K562 (cell line): ENCODE results near the gene CEP95. TPM values are rescaled to one million over a fixed set of nuclear protein-coding genes. Genes with fewer than 3 reads are reported as not detected.

Experiments used
- ATAC-seq: fragments of 200-7000 bp; cut with Tn5 transposase; 3 replicates; pipeline ENCODE4 v1.9.1; 2020; ENCODE audit warnings: moderate library complexity
- BruUV-seq: library from RNA; stranded (reverse); fragments of 400-500 nt; replicated peaks from 2 replicates; lab custom pipeline; 2021; lab: Mats Ljungman, UMichigan
- CTCF ChIA-PET: fragments of 300-600 bp; formaldehyde crosslinking; extraction: SDS; loops from one replicate; lab custom pipeline; 2021; ENCODE audit warnings: low intra/inter-chr PET ratio; lab: Yijun Ruan, JAX
- POLR2A ChIA-PET: fragments of 300-600, 350-650 bp; sonication (Branson Sonifier 250); formaldehyde crosslinking; extraction: SDS; loops from one replicate; lab custom pipeline; 2021; ENCODE audit warnings: antibody characterized with exemption, inconsistent platforms; lab: Yijun Ruan, JAX
- DNase-seq, 4 experiments: peaks; one replicate each; pipeline versions ENCODE4 v3.0.0 to v3.0.0-alpha.2; 2011 to 2018; ENCODE audit warnings: low spot score in 3 of 4, mixed read lengths in 3 of 4; ENCODE audit errors: extremely low read depth in 1 of 4
- FAIRE-seq: peaks from 2 replicates; lab custom pipeline; 2011; peaks lifted over from hg19 to GRCh38; lab: Jason Lieb, UNC
- H2AFZ ChIP-seq: 2 replicates; pipeline ENCODE4 v1.6.0; 2011; ENCODE audit warnings: low read depth, low read length, control low read depth, inconsistent platforms
- H3K27ac ChIP-seq: fragments of 200-600 bp; 3 replicates; pipeline ENCODE4 v1.8.0; 2011; ENCODE audit warnings: low read depth, mild to moderate bottlenecking, control low read depth, inconsistent platforms, low read length, moderate library complexity, mixed read lengths; ENCODE audit errors: extremely low read depth
- H3K27me3 ChIP-seq, 2 experiments: fragments of 300-600 bp in 1 of 2; 2 replicates in 1 of 2; 3 replicates in 1 of 2; pipeline versions ENCODE4 v1.6.0 to v1.8.0; 2011; ENCODE audit warnings: inconsistent platforms in 2 of 2, low read length in 2 of 2, mild to moderate bottlenecking in 1 of 2, mixed read lengths in 1 of 2, moderate library complexity in 1 of 2; ENCODE audit not compliant: control insufficient read depth in 2 of 2, insufficient read depth in 2 of 2
- H3K36me3 ChIP-seq: fragments of 300-600 bp; 3 replicates; pipeline ENCODE4 v1.8.0; 2011; ENCODE audit warnings: mild to moderate bottlenecking, low read length, inconsistent platforms; ENCODE audit not compliant: control insufficient read depth, insufficient read depth
- H3K4me1 ChIP-seq, 2 experiments: fragments of 200-600 bp in 1 of 2; replicated peaks in 1 of 2; 2 replicates in 1 of 2; 3 replicates in 1 of 2; pipeline versions ENCODE4 v1.5.1 to v1.8.0; 2011; ENCODE audit warnings: inconsistent platforms in 2 of 2, low read length in 2 of 2, mild to moderate bottlenecking in 1 of 2, mixed read lengths in 1 of 2, moderate library complexity in 1 of 2; ENCODE audit not compliant: control insufficient read depth in 2 of 2, insufficient read depth in 2 of 2
- H3K4me2 ChIP-seq: 2 replicates; pipeline ENCODE4 v1.6.1; 2011; ENCODE audit warnings: low read length, control low read depth, inconsistent platforms, mixed read lengths; ENCODE audit not compliant: insufficient read depth
- H3K4me3 ChIP-seq: fragments of 200-600 bp; sonication (generic), shearing (Covaris generic); 2 replicates; pipeline ENCODE4 v1.5.1; 2016; ENCODE audit warnings: control low read depth, inconsistent platforms
- H3K79me2 ChIP-seq: fragments of 200-600 bp; 3 replicates; pipeline ENCODE4 v1.8.0; 2011; ENCODE audit warnings: low read length, inconsistent platforms; ENCODE audit not compliant: control insufficient read depth, insufficient read depth
- H3K9ac ChIP-seq, 2 experiments: 2 replicates each; pipeline versions ENCODE4 v1.6.0 to v1.6.1; 2011; ENCODE audit warnings: low read depth in 2 of 2, low read length in 2 of 2, control low read depth in 1 of 2, inconsistent platforms in 1 of 2, mild to moderate bottlenecking in 1 of 2, mixed read lengths in 1 of 2; ENCODE audit not compliant: insufficient read depth in 1 of 2
- H3K9me1 ChIP-seq: one replicate; pipeline ENCODE4 v1.6.0; 2011; ENCODE audit warnings: inconsistent platforms, mild to moderate bottlenecking, low read length, moderate library complexity; ENCODE audit not compliant: control insufficient read depth, insufficient read depth
- H3K9me3 ChIP-seq: replicated peaks from 2 replicates; pipeline ENCODE4 v1.5.1; 2011; ENCODE audit warnings: low read depth, low read length, inconsistent platforms; ENCODE audit not compliant: control insufficient read depth, insufficient read depth
- H4K20me1 ChIP-seq: replicated peaks from 2 replicates; pipeline ENCODE4 v1.6.1; 2011; ENCODE audit warnings: low read length, inconsistent platforms, mixed read lengths; ENCODE audit not compliant: control insufficient read depth, insufficient read depth
- CBFA2T3 ChIP-seq: fragments of 450-650 bp; IDR thresholded peaks from 2 replicates; pipeline ENCODE4 v1.6.1; 2017
- EZH2 ChIP-seq: IDR thresholded peaks from 2 replicates; pipeline ENCODE4 v1.6.1; 2012; ENCODE audit warnings: low read depth, mild to moderate bottlenecking, inconsistent platforms, low read length, borderline replicate concordance
- POLR2AphosphoS5 ChIP-seq: IDR thresholded peaks from 2 replicates; pipeline ENCODE4 v1.6.1; 2011; ENCODE audit warnings: mild to moderate bottlenecking, low read depth, low read length, moderate library complexity; ENCODE audit not compliant: control insufficient read depth, insufficient read depth
- SMARCA4 ChIP-seq: fragments of 450-650 bp; IDR thresholded peaks from 2 replicates; pipeline ENCODE4 v1.6.1; 2016
- ZNF639 ChIP-seq, 2 experiments: fragments of 200-800 bp in 1 of 2; sonication (Bioruptor generic) in 1 of 2; sonication (generic) in 1 of 2; formaldehyde crosslinking in 1 of 2; IDR thresholded peaks in 1 of 2; conservative IDR thresholded peaks in 1 of 2; 2 replicates each; pipeline versions ENCODE4 v1.5.0 to v1.6.1; 2016 to 2020; ENCODE audit warnings: missing compliant biosample characterization in 1 of 2, missing genetic modification characterization in 1 of 2, missing genetic modification reagents in 1 of 2
- WGBS: fragments of 100-300 bp; shearing (Covaris generic); methylation state at CpG from one replicate; pipeline ENCODE4 v1.1.6; 2016; ENCODE audit warnings: low coverage, mixed read lengths; ENCODE audit not compliant: insufficient coverage; ENCODE audit errors: missing lambda C conversion rate; 5-methylcytosine and 5-hydroxymethylcytosine counted together
- in situ Hi-C: fragments of 300-500 bp; cut with MboI; formaldehyde crosslinking; loops from 4 replicates; pipeline ENCODE4 v1.15.0; 2018; ENCODE audit warnings: inconsistent platforms, mixed read lengths
- intact Hi-C: fragments of 100-400 bp; cut with micrococcal nuclease; formaldehyde crosslinking; loops from 2 replicates; pipeline ENCODE4 v1.14.2; 2022
- polyA plus RNA-seq, 8 experiments: library from polyadenylated mRNA; depleted of rRNA in 4 of 8; stranded (reverse) in 5 of 8; unstranded in 3 of 8; fragments of >200 nt; fragmentation: Nextera tagmentation in 2 of 8; fragmentation: Illumina TruSeq in 1 of 8; extraction: Ambion mirVana in 2 of 8; extraction: Trizol in 1 of 8; gene quantifications; 2 replicates each; pipeline versions ENCODE4 v1.2.1 to v1.2.3, GENCODE V29; 2011 to 2014; ENCODE audit warnings: inconsistent platforms in 1 of 8, missing spikeins in 1 of 8
- total RNA-seq, 7 experiments: library from RNA; depleted of rRNA in 6 of 7; stranded (reverse); fragments of >200 nt in 6 of 7; fragmentation: Illumina TruSeq in 2 of 7; extraction: Trizol in 2 of 7; gene quantifications; 2 replicates each; pipeline versions ENCODE4 v1.2.1 to v1.2.3, GENCODE V29; 2011 to 2021; ENCODE audit warnings: low replicate concordance in 1 of 7
- TF ChIP-seq, protein P1 (sequence below): fragments of 200-600 bp; sonication (generic); IDR thresholded peaks from one replicate; pipeline ENCODE4 v1.6.1; 2012; ENCODE audit warnings: mild to moderate bottlenecking, low read depth, low read length, inconsistent platforms

Gene CEP95
- total and polyA plus RNA-seq, 9 of the 15 experiments (the other 6 are each of a cell fraction or from before 2014, with no cell fraction given) = 26.7 to 80.7 (median 56.9) TPM

DNA sequence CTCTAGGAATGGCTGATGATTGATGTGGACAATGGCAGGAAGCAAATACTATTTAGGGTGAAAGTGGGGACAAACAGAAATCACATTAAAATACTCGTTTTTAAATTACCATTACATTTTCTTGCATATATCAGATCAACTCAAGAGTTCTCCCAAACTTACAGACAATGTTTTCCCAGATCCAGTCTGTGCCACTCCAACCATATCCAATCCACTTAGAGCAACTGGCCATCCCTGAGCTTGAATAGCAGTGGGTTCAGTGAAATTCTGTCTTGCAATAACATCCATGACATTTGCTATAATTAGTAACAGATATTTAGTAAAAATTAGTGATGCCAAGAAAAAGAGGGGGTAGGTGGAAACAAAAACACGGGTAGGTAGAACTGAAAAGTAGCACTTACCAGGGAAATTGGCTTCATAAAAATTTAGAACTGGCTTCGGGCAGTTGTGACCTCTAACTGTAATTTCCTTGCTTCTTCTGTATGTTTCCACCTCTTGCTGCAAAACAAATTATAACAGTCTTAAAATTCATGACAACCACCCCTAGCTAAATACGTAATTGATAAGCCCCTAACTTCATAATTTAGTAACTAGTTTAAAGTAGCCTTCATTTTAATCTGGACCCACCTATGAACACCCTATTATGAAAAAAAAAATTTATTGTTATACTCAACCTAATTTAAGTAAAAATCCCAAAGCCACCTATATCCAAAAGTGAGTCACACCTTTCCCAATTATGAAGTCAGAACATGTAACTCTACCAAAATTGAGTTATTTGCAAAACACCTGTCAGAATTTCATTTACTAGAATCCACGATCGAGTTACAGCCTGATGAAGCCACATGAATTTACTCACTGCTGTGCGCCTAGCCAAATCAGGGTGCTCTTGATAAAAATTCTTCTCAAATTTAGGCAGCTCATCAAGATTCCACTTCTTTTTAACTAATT, 2.7 kb upstream of the CEP95 start:
- no peak for DNase-seq
- no peaks in the 10 kb centered on the region for H3K27me3 ChIP-seq
- H3K4me2 ChIP-seq = peak overlapping the region; percentile 98
- H3K9ac ChIP-seq = peak overlapping the region in 1 of 2 experiments; percentile 98; a peak in 2 of 4 replicates
- peak overlapping the region; percentile 77 for H3K4me3 ChIP-seq
- no peak overlapping the region for H2AFZ ChIP-seq
- H3K79me2 ChIP-seq = peaks cover 88% of the 10 kb centered on the region
- no peak for ATAC-seq
- no peaks in the 10 kb centered on the region for H3K9me1 ChIP-seq
- ChIA-PET CTCF (no interaction called here), POLR2A (interaction anchor here (0.7 to 5.2 kb wide), 16 partner anchors 7 to 214 kb away, joined by 4 to 114 read pairs (median 8); partner anchors contain the start of gene POLG2)
- intact Hi-C loops = loop anchor here (10.0 kb wide), 1 partner anchor 231 kb away; no protein-coding TSS in a partner anchor
- no peak for FAIRE-seq
- no TSS peak for BruUV-seq
- 56% methylated on average over 7 of the region's 7 CpGs for WGBS
- H3K36me3 ChIP-seq = peaks cover 75% of the 10 kb centered on the region
- H3K4me1 ChIP-seq = peaks cover 6 to 13% of the 10 kb centered on the region in 2 experiments; a peak in 3 of 5 replicates
- H3K27ac ChIP-seq = peak overlapping the region; percentile 97; the same call in 2 of the 3 replicates
- no peaks in the 10 kb centered on the region for H3K9me3 ChIP-seq
- in situ Hi-C loops = no loop called here
- peaks cover 30% of the 10 kb centered on the region for H4K20me1 ChIP-seq
- TF ChIP-seq, protein P1, sequence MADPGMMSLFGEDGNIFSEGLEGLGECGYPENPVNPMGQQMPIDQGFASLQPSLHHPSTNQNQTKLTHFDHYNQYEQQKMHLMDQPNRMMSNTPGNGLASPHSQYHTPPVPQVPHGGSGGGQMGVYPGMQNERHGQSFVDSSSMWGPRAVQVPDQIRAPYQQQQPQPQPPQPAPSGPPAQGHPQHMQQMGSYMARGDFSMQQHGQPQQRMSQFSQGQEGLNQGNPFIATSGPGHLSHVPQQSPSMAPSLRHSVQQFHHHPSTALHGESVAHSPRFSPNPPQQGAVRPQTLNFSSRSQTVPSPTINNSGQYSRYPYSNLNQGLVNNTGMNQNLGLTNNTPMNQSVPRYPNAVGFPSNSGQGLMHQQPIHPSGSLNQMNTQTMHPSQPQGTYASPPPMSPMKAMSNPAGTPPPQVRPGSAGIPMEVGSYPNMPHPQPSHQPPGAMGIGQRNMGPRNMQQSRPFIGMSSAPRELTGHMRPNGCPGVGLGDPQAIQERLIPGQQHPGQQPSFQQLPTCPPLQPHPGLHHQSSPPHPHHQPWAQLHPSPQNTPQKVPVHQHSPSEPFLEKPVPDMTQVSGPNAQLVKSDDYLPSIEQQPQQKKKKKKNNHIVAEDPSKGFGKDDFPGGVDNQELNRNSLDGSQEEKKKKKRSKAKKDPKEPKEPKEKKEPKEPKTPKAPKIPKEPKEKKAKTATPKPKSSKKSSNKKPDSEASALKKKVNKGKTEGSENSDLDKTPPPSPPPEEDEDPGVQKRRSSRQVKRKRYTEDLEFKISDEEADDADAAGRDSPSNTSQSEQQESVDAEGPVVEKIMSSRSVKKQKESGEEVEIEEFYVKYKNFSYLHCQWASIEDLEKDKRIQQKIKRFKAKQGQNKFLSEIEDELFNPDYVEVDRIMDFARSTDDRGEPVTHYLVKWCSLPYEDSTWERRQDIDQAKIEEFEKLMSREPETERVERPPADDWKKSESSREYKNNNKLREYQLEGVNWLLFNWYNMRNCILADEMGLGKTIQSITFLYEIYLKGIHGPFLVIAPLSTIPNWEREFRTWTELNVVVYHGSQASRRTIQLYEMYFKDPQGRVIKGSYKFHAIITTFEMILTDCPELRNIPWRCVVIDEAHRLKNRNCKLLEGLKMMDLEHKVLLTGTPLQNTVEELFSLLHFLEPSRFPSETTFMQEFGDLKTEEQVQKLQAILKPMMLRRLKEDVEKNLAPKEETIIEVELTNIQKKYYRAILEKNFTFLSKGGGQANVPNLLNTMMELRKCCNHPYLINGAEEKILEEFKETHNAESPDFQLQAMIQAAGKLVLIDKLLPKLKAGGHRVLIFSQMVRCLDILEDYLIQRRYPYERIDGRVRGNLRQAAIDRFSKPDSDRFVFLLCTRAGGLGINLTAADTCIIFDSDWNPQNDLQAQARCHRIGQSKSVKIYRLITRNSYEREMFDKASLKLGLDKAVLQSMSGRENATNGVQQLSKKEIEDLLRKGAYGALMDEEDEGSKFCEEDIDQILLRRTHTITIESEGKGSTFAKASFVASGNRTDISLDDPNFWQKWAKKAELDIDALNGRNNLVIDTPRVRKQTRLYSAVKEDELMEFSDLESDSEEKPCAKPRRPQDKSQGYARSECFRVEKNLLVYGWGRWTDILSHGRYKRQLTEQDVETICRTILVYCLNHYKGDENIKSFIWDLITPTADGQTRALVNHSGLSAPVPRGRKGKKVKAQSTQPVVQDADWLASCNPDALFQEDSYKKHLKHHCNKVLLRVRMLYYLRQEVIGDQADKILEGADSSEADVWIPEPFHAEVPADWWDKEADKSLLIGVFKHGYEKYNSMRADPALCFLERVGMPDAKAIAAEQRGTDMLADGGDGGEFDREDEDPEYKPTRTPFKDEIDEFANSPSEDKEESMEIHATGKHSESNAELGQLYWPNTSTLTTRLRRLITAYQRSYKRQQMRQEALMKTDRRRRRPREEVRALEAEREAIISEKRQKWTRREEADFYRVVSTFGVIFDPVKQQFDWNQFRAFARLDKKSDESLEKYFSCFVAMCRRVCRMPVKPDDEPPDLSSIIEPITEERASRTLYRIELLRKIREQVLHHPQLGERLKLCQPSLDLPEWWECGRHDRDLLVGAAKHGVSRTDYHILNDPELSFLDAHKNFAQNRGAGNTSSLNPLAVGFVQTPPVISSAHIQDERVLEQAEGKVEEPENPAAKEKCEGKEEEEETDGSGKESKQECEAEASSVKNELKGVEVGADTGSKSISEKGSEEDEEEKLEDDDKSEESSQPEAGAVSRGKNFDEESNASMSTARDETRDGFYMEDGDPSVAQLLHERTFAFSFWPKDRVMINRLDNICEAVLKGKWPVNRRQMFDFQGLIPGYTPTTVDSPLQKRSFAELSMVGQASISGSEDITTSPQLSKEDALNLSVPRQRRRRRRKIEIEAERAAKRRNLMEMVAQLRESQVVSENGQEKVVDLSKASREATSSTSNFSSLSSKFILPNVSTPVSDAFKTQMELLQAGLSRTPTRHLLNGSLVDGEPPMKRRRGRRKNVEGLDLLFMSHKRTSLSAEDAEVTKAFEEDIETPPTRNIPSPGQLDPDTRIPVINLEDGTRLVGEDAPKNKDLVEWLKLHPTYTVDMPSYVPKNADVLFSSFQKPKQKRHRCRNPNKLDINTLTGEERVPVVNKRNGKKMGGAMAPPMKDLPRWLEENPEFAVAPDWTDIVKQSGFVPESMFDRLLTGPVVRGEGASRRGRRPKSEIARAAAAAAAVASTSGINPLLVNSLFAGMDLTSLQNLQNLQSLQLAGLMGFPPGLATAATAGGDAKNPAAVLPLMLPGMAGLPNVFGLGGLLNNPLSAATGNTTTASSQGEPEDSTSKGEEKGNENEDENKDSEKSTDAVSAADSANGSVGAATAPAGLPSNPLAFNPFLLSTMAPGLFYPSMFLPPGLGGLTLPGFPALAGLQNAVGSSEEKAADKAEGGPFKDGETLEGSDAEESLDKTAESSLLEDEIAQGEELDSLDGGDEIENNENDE = no peak
- TF ChIP-seq CBFA2T3 = no peak
- TF ChIP-seq POLR2AphosphoS5 = peak; percentile 37; the same call in 1 of the 2 replicates
- 0 out of 4 replicates have a peak, but pooled peaks of 1 of the 2 experiments have one; percentile 6 for TF ChIP-seq ZNF639 (CRISPR knock-in tag; conservative IDR thresholded peaks at IDR 0.05 in 1 of 2, IDR thresholded peaks at IDR 0.05 in 1 of 2)
- no peak for TF ChIP-seq EZH2
- TF ChIP-seq SMARCA4 = no peak
